Hematopoietic multipotent progenitor cell treated with erythropoietin and hydrocortisone succinate and interleukin-3 and kit ligand, for 17 days (in vitro differentiated cells): Measurements from ENCODE around the gene ABCB4.

ENCODE experiments used
- DNase-seq: peaks from one replicate; pipeline ENCODE4 v3.0.0-alpha.2; 2015; ENCODE audit warnings: low spot score

Gene ABCB4

DNA sequence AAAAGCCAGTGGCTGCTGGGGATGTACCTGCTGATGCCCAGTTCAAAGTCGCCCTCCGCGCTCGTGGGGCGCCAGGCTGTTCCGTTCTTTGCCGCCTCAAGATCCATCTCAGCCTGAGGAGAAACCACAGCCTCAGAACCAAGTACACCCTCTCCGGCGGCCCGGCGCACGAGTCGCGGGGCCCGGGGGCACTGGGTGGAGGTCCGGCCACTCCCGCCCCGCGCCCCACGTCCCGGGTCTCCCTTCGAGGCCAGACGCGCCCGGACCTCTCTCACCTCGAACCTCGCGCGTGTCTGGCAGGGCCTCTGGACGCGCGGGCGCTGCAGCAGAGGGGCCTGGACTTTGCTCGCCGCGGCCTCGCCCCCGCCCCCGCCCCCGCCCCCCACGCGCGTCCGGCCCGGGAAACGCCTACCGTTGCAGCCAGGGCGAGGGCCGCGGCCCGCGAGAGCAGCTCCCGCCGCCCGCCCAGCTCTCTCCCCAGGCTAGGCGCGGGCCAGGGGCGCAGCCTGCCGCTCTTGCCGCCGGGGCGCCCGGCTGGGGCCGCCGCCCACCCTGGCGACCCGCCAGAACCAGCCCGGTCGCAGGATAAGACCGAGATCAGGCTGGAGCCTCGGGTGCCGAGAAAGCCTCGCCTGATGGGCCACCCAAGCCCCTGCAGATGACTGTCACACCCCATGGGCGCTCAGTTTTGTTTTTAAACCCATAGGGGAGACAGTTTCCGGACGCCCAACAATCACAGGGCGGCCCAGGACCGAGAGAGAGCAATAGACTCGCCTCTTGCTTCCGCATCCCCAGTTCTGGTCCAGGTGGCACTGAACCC lies at the start of gene ABCB4:
TSS of gene ABCB4 (minus strand) at position 322 of the 820 bp plus-strand sequence. CDS start at position 107, 215 bp downstream.
- DNase-seq: no peak

DNA sequence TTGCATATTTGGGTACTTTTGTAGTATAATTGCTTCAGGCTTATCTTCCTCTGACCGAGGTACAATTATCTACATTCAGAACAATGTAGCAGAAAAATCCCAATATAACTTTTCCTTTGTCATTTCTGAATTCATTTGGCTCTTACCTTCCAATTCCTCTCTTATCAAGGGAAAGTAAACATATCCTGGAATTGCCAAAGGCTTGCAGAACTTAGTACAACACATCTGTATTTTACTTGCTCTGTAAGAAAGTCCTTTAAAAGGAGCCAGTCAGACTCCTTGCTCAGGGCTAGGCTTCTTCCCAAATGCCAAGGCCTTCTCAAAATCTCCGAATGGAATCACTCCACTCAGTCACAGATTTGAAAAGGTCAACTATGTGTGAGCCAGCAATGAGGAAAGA lies 43.3 kb upstream of the ABCB4 start:
- no peak for DNase-seq

DNA sequence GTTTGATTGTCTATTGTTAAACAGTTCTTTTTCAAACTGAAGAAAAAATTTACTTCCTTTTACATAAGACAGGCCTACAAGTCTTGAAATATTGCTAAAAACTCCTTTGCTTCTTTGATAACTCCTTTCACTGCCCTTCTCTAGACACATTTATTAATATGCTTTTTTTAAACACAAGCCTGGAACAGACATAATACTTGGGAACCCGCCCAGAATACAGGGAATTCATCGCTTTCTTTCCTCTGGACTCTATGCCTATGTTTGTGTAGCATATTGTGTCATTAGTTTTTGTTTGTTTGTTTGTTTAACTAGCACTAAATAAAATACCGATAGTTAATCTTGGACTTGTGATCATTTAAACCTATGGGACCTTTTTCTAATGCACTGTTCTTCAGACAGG lies 42.4 kb upstream of the ABCB4 start:
- no peak for DNase-seq

DNA sequence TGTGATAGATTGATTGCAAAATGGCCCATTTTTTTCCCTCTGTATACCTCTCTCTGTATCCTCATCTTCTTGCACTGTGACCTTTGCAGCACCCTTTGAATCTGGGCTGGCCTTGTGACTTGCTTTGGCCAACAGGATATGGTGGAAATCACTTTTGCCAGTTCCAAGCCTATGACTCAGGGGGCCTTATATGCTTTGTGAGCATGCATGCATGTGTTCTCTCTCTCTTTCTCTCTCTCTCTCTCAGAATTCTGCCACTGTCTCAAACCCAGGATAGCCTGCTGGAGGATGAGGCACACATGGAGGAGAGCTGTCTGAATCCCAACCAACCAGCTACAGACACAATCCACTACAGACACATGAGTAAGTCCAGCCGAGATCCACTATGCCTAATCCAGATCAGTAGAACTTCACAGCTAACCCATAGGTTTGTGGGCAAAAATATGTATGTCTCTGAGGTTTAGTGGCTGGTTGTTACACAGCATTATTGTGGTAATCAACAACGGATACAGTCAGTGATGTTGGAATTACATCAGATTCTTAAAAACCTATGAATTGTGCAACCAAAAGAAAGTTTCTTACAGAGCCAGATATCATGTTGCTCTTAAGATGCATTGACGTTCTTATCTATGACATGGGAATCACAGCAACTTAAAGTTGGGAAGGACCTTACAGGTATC lies 41.8 kb upstream of the ABCB4 start:
- DNase-seq: no peak

DNA sequence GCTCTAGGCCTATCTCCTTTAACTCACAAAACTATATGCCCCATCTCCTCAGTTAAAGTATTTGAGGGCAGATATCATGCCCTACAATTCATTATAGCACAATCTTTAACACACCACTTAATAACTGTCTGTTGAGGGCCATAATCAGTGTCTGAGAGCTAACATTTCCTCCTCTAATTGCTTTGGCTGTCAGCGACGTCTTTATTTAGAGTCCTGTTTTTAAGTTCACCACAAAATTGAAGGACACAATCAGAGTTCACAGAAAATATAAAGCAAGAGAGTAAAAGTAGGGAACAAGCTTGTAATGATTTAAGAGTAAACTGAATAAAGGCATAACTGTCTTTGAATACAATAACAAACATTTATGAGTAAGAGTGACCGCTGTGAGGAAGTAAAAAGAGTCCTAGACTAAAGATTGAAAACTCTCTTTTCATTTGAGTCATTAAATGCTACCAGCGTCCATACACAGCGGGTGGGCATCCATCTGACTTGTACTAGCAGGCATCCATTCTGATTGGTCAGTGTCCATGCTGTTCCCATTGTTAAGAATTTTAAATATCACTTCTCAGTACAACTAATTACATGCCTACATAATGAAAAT lies 38.4 kb upstream of the ABCB4 start:
- no peak for DNase-seq

DNA sequence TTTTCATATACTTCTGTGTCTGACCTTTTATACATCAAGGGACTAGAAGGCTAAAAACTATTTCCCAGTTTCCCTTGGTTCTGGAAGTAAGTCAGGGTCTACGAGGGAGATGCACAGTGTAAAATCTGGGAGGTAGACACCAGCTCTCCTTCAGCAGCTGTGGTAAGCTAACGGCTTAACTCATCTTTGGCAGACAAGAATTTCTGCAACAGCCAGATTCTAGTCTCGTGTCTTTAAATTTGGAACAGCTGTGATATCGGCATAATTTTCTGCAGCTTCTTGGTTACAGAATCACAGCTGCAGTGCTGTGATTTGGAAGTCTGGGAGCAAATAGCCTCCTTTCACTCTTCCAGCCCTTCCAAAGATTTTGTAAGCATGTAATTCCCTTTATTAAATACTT lies 37.4 kb upstream of the ABCB4 start:
- DNase-seq: no peak

DNA sequence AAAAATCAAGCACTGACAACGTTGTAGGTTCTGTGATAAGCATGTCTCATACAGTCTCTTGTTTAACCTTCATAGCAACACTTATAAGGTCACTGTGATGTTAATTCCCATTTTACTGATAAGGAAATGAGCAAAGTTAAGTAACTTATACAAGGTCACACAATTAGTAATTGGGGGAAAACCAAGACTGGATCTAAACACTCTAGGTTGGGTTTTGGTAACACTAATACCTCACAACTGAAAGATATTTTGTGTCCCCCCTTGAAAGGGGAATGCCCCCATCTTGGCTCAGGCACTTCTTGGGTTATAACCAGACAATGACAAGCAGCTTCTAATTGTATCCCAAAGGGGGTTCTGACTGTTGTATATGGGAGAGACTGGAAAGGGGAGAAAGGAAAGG lies 36.0 kb upstream of the ABCB4 start:
- no peak for DNase-seq

DNA sequence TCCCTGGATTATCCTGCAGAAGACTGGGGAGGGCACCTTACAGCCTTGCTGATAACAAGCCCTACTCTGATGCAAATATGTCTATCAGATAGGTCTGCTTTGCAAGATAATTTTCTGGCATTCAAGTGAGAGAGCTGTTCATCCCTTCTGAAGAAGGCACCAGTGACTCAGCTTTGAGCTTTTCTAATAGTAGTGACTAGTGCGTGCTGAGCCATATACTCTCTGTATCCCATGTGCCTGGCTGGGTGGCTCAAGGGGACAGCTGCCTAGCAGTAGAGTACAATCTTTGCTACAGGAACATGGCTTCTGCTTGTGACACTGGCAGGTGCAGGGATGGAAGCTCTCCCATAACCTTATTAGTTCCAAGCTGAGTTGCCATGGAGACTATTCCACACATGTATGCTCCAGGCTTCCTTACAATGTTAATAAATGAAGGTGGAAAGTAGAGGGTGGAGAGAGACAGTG lies 35.0 kb upstream of the ABCB4 start:
- DNase-seq: no peak

DNA sequence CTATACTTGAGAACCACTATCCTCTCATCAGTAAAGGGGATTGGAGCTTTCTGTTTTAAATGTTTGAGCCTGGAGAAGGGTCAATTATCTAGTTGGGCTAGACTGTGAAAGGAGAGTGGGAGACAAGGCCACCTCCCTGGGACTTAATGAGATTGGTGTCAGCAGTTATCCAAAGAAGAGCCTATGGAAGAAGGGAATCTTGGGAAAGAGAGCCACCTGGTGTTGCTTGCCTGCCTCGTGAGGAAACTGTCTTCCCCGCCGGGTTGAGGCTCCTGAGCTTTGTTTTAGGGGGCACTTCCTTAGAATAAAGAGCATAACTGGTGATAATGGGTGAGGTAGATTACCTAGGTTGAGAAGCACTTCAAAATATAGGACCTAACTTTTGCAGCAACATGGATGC lies 32.0 kb upstream of the ABCB4 start:
- no peak for DNase-seq

DNA sequence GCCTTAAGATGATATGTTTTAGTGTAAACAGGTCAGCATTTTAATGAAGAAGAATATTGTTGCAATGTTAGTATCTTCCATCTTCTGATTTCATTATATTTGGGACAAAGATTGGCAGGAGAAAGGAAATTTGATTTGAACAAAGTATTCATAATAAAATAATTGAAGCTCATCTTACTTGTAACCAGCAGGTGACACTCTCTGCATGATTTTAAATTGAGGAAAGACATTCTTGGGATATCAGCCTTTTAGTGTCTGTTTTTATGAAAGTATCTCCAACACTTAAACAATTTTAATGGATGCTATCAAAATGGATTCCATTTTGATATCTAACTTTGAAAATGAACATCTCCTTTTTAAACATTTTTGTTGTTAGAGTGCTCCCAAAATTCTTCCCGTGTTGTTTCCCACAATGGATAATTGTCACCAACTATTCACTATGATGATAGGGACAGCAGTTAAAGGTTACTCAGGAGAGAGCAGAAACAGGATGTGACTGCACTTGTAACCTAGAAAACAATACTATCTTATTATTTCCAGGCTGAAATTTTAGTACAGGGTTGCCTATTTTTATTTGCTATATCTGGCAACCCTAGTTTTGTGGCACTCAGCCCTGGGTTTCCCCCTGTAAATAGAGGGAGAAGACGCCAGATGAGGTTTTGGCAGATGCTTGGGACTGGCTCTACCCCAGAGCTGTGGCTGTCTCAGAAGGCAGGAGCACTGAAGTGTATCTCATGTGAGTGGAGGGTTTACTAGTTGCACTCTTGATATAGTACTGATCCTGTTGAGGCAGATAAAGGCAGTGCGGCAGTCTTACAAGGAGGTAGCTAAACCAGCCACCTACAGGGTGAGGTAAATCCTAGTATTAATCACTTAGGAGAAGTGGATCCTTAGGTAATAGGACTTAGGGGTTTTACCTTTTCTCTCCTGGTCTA lies 31.0 kb upstream of the ABCB4 start:
- DNase-seq: no peak

DNA sequence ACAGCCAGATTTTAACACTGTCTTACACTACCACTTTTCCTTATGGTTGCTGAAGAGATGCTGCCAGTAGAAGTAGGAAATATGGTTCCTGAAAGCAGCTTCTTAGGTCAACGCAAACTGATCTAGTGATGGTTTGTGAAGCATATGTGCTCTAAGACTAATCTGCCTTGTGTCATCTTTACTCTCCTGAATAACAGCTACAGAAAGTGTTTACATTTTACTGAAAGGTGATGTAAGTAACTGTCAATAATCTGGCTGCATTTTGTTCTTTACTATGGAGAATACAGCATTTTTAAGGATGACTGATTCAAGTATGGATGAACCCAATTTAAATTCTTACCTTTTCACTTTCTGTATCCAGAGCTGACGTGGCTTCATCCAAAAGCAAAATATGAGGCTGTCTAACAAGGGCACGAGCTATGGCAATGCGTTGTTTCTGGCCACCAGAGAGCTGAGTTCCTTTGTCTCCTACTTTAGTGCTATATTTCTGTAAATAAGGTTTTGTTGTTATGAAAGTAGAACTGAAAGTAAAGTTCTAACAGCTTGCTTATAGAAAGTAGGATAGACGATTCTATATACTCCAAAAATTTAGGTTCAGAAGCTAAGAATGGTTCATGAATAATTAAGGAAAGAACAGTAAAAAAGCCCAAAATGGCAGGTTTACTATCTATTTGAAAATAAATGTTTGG lies 30.2 kb upstream of the ABCB4 start:
- no peak for DNase-seq

DNA sequence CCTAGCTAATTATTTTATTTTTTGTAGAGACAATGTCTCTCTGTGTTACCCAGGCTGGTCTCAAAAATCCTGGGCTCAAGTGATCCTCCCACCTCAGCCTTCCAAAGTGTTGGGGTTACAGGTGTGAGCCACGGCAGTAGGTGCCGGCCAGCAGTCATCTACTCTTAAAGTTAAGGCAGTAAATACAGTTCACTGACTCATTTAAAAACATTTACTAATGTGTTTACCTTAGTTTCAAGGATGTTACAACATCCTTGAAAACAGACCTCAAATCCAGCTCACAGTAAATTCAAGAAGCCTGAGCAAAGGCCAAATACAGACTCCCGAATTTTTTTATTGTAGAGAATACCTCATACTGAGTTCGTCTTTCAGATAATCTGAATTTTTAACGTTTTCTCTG lies 29.6 kb upstream of the ABCB4 start:
- no peak for DNase-seq

DNA sequence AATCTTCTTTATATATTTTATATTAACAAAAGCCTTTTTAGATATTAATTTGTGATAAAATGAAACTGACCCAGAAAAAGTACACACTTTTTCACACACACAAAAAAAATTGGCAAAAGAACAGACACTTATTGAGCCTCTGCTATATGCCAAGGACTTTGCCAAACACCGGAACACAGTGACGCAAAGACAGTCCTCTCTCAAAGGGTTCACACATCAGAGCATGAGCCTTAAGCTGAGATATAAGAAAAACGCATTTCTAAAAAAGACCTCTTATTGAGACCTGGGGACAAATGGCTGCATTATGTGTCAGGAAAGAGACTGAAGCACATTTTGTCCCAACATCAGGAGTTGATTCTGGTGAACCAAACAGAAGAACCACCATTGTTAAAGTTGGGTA lies 24.0 kb upstream of the ABCB4 start:
- no peak for DNase-seq

DNA sequence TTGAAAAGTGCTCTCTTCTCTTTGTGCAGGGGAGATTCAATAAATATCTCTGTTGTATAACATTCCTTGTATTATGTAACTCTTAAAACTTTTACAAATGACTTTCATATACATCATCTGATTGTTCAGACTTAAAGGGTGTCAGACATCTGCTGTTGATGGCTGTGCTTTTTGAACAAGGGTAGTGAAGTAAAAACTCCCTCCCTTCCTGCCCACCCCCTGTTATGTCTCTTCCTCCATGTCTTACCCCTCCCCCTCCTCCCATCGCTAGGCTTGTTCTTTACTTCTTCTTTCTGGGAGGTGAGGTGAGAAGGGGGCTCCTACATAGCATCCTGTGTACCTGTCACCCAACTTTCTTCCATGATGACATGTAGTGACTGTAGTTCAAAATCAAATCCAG lies 23.4 kb upstream of the ABCB4 start:
- no peak for DNase-seq

DNA sequence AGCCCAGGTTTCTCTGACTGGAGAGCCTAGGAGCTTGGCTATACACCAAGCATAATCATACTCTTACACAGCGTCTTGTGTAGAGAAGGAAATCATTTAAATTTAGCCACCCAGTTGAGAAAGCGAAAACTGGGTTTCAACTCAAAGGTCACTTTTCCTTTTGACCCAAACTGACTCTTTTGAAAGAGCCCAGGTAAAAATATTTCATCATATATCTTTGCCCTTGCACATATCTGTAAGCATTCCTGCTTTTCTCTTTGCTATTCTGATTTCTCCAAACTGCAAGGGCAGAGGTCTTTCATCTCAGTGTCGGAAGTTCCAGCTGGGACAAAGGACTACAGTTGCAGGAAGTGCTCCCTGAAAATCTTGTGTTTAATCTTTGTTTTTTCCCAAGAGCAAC lies 22.0 kb upstream of the ABCB4 start:
- DNase-seq: no peak

DNA sequence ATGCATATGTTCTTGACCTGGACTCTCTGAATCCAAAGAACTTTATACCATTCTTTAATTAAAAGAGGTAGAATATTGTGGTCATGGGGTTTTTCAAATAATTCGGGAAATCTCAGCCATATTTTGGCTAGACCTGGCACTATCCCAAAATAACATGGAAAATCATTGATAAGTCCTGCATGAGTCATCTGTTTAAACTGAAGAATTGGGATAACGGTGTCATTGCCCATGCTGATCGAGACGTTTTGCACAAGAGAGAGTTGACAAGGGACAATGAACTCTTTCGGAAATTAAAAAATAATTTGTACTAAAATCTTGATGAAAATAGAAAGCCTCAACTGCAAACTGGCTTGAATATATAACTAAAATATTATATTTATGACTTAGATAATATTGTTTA lies 19.9 kb upstream of the ABCB4 start:
- DNase-seq: no peak

DNA sequence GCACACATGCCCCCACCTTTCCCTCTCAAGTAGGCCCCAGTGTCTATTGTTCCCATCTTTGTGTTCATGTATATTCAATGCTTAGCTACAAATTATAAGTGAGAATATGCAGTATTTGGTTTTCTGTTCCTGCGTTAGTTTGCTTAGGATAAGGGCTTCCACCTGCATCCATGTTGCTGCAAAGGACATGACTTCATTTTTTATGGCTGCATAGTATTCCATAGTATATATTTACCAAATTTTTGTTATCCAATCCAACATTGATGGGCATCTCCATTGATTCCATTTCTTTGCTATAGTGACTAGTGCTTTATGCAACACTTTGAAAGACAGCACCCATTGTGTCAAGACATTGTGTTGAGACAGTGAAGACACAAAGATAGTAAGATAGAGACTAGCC lies 19.0 kb upstream of the ABCB4 start:
- DNase-seq: no peak

DNA sequence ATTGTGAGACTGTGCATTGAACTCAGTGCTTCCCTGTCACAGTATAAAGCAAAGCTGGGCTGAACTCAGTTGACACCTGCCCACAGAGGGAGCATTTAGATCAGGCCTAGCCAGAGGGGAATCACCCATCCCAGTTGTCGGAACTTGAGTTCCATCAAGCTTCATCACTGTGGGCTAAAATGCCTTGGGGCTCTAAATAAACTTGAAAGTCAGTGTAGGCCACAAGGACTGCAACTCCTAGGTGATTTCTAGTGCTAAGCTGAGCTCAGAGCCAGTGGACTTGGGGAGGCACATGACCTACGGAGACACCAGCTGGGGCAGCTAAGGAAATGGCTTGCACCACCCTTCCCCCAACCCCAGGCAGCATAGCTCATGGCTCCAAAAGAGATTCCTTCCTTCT lies 7.7 kb upstream of the ABCB4 start:
- no peak for DNase-seq

DNA sequence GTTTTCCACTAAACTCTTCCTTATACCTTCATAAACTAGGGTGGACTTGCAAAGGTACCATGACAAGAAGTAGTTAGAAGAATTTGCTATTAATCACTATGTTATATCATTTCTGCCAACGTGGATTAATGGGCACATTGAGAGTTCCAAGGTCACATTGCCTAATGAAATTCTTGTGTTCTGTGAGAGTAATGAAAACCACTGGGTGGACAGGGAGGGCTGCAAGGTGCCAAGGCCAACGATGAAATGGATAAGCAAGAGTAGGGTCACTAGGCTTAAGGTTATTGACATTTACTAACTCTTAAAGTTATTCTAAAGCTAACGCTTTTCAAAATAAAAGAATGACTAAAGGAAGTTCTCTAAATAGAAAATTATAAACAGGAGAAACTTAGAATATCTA lies 6.6 kb upstream of the ABCB4 start:
- DNase-seq: no peak

DNA sequence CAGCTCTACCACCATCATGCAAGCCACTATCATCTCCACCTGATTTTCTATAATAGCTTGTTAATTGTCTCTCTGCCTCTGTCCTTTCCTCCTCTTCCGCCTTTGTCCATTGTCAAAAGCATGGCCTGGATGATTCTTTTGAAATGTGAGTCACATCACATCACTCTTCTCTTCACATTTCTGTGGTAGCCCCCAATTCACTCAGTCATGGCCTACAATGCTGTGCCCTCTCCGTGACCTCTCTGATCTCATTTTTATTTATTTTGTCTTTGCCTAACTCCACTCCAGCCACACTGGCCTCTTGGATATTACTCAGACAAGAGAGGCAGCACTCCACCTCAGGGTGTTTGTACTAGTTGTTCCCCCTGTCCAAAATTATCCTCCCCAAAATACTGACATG lies 4.9 kb upstream of the ABCB4 start:
- no peak for DNase-seq

DNA sequence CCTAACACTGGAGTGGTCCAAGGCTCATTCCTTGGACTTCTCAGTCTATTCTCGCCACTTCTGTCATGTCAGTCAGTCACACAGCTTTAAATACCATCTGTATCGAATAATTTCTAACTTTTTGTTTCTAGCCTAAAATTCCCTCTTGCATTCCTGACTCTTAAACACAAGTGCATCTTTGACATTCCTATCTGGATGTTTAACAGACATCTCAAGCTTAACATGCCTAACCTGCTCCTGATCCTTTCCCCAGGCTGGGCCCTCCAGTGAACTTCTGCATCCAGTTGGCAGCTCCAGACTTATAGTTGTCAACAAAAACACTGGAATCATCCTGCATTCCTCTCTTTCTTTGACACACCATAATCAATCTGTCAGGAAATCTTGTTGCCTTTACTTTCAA lies 4.5 kb upstream of the ABCB4 start:
- no peak for DNase-seq

DNA sequence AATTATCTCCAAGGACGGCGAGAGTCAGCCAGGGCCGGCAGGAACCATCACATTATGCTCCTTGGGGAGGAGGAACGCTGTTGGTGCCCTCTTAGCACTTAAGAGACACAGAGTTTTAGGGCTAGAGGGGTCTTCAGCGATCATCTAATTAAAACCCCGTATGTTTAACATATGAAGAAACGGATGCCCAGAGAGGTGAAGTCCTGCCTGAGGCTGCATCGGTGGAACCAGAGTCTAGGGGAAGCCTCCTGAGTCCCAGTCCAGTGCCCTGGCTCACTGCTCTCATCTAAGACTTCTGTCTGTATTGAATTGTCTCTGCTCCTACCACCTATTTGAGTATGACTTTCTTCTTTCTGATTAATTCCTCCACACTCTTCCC lies 688 bp upstream of the ABCB4 start:
- no peak for DNase-seq
